ENCODE data around the gene ANKRD33. TPM values are rescaled to one million over a fixed set of nuclear protein-coding genes. Genes with fewer than 3 reads are reported as not detected.
A peak's percentile ranks its signal among the peaks of the same experiment; 100 is the strongest.

ANKRD33 gene
- polyA plus RNA-seq, 1 donor, result 0.17 TPM

- DNase-seq, result no peak
Observed at GRCh38 chr12:51860986-51861385, 26.9 kb upstream of the ANKRD33 start.

- DNase-seq, result no peak
Observed at GRCh38 chr12:51862947-51863346, 25.0 kb upstream of the ANKRD33 start.

- DNase-seq, result no peak
Observed at GRCh38 chr12:51863363-51863932, 24.5 kb upstream of the ANKRD33 start.

- peak; percentile 89 for DNase-seq
Observed at GRCh38 chr12:51863933-51864832, 23.7 kb upstream of the ANKRD33 start.

GRCh38 chr12:51864833-51865670 lies 22.9 kb upstream of the ANKRD33 start:
- no peak for DNase-seq

- DNase-seq, result no peak
Observed at GRCh38 chr12:51865757-51866270, 22.1 kb upstream of the ANKRD33 start.

GRCh38 chr12:51866324-51866723 lies 21.6 kb upstream of the ANKRD33 start:
- DNase-seq, result no peak

GRCh38 chr12:51866762-51867161 lies 21.1 kb upstream of the ANKRD33 start:
- no peak for DNase-seq

- no peak for DNase-seq
Observed at GRCh38 chr12:51867371-51867770, 20.5 kb upstream of the ANKRD33 start.

- DNase-seq, result no peak
Observed at GRCh38 chr12:51867796-51868428, 20.0 kb upstream of the ANKRD33 start.

- no peak for DNase-seq
Observed at GRCh38 chr12:51868821-51869495, 18.9 kb upstream of the ANKRD33 start.

GRCh38 chr12:51869496-51869865 lies 18.4 kb upstream of the ANKRD33 start:
- DNase-seq, result no peak

- no peak for DNase-seq
Observed at GRCh38 chr12:51869931-51870330, 18.0 kb upstream of the ANKRD33 start.

GRCh38 chr12:51870504-51870903 lies 17.4 kb upstream of the ANKRD33 start:
- no peak for DNase-seq

- DNase-seq, result no peak
Observed at GRCh38 chr12:51871126-51871525, 16.8 kb upstream of the ANKRD33 start.

GRCh38 chr12:51871918-51872688 lies 15.8 kb upstream of the ANKRD33 start:
- DNase-seq, result no peak

- DNase-seq, result no peak
Observed at GRCh38 chr12:51872689-51872981, 15.3 kb upstream of the ANKRD33 start.

- no peak for DNase-seq
Observed at GRCh38 chr12:51873251-51873994, 14.5 kb upstream of the ANKRD33 start.

GRCh38 chr12:51874000-51874399 lies 13.9 kb upstream of the ANKRD33 start:
- DNase-seq, result no peak

GRCh38 chr12:51874486-51874885 lies 13.4 kb upstream of the ANKRD33 start:
- DNase-seq, result no peak

Data from left kidney (tissue), 2 donors.